NCI-H446 treated with DMSO at 0.1 percent for 48 hours (cell line): ENCODE measurements around the gene NUDT12.

Experiments used
- DNase-seq: peaks from one replicate; lab custom pipeline; 2025; lab: John Stamatoyannopoulos, UW

Gene NUDT12

GRCh38 chr5:103562453-103563157, at the start of gene NUDT12:
NUDT12 (minus strand) TSS chr5:103562789; CDS start chr5:103560248, 2,541 bp downstream.
- DNase-seq: peak; percentile 79

DNA sequence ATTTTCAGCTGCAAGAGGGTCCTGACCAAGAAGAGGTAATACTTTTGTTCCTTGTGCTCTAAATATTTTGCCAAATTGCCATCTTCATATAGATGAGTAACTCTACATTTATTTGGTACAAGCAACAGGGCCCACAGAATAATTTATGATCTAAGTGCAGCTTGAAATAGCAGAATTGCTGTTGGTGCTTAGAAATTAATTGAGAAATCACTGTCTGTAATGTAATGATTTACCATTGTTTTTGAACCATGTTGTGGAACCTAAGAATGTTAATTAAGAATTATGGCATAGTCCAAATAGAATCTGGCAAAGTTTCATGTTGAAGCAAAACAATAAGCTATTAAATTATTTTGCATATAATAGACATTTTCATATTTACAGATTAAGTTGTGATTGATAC, 44.8 kb upstream of the NUDT12 start:
- no peak for DNase-seq

DNA sequence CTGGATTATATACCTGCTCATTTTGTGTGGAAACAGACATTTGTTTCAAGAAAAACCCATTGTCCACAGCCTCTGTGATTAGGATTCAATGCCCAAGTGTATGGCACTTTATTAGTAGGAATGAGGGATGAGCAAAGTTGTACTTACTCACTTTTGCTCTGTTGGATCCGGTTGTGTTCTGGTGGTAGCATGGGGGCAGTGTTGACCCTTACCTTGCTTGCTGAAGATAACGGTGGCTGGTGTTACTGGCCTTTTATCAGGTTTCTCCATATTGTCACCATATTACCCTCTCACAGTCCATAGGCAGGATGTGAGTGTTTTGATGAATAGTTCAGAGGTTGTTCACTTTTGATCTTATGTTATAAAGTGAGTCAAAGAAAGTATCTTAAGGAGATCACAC, 42.7 kb upstream of the NUDT12 start:
- no peak for DNase-seq

- DNase-seq: no peak
Measured at GRCh38 chr5:103602438-103602837, 39.8 kb upstream of the NUDT12 start.

DNA sequence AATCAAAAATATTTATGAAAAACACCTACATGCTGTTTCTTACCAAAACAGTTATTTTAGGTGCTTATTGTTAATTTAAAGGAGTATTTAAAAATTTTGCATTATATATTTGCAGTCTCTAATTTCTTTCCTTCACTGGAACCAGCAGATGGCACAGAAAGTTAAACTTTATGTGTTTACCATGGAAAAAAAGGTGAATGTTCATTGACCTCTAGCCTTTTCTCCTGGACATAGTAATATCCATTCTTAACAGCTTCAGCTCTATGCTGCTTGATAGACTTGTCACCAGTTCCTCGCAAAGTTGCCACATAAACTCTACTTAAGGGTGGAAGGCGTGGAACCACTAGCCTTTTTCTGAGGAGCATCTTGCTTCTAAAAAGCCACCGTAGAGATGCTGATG, 38.7 kb upstream of the NUDT12 start:
- DNase-seq: no peak

DNA sequence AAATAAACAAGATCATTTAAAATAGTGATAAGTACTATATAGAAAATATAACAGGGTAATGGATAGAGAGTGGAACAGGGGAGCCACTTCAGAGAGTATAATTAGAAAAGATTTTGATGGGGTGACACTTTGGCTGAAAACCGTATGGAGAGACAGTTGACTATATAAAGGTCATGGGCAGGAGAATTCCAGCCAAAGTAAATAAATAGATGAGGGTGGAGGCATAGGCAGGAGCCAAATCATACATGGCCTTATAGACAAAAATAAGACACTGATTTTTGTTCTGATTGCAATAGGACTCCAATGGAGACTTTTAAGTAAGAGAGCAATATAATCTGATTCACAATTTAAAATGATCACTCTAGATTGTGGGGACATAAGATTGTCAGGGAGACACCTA, 37.5 kb upstream of the NUDT12 start:
- DNase-seq: no peak

GRCh38 chr5:103598997-103599566, 36.5 kb upstream of the NUDT12 start:
- no peak for DNase-seq

GRCh38 chr5:103590221-103590620, 27.6 kb upstream of the NUDT12 start:
- no peak for DNase-seq

DNA sequence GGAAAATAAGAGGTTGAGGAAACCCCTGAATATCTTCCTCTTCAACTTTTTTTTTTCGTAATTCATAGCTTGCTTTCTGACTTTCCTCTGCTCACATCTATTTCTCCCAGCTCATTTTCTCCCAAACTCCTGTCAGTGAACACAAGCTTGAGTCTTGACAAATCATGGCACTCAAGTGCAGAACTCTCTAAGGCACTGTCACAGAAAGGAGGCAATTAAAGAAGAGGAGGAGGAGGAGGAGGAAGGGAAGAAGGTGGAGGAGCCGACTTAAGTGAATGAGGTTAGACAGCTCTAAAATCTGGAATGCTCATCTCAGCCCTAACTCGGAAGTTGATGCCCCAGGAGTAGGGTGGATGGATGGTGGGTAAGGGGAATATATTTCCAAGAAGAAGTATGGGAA, 27.2 kb upstream of the NUDT12 start:
- DNase-seq: no peak

DNA sequence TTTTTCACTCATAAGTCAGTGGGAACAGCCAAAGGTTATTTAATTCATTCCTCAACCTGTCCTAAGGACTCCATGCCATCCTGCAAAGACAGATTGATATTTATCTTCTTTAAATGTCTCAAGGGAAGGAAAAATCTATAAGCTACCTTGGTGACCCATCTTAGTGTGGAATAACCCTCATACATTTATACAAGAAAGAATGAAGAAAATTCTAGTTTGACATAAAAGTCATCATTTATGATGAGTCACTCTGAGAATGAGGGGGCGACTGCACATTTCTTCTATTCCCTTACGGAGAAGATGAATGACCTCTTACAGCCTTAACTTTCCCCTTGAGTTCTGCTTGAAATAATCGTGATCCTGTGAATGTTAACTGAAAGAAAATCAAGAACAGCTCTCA, 26.8 kb upstream of the NUDT12 start:
- DNase-seq: no peak

DNA sequence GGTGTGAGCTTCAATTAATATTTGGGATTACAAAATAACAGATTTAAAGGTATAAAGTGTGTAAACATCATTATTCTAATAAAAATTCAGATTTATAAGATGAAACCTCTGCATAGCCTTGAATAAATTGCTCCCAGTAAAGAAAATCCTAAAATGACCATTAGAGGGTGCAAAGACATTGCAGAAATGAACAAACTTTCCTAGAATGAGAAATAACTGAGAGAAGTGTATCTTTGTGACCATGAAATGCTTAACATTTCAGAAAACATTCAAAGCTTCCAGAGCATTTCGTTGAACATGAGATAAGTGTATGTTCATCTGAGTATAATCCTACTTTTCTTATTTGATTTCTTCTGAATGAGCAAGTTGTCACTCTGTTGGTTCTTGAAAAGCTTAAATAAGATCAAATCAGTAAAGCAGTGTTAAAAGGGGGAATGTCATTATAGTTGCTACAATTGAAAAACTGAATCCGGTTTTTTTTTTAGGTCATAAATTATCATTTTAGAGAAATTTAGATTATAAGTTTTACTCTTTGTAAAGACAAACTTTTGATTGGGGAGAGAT, 24.7 kb upstream of the NUDT12 start:
- DNase-seq: peak; percentile 15

- peak; percentile 10 for DNase-seq
Measured at GRCh38 chr5:103582364-103582763, 19.8 kb upstream of the NUDT12 start.

DNA sequence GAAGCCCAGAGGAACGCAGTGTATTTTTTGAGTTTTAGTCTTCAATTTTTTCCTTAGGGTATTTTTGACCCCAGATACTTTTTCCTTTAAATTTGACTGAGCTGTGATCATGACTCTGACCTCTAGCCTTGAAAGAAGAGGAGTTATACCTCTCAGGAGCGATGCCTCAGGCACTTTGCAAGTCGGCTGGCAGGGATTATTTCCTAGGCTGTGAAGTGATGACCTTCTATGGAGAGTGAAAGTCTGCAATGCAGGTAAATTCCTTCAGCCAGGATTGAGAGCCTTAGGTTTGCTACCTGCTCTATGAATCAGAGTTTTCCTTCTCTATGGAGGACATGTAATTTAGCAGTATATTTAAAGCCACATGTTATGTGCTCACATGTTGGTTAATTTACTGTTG, 10.8 kb upstream of the NUDT12 start:
- DNase-seq: no peak

DNA sequence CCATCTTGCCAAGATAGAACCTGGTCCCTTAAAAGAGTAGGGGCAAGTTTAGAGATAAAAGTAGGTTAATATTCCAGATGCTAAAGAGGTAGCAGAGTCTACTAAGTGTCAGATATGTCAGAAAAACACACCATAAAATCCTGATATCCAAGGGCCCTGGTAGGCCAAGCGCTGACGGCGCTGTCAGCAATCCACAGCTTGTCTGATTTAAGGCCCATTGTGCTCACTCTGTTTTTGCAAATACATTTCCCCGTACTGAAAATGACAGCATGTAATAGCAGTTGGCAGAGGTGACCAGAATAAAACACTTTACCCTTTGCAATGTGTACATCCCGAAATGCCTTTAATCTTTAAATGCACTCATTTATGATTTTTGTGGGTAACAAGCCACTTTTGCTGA, 9.9 kb upstream of the NUDT12 start:
- DNase-seq: no peak

DNA sequence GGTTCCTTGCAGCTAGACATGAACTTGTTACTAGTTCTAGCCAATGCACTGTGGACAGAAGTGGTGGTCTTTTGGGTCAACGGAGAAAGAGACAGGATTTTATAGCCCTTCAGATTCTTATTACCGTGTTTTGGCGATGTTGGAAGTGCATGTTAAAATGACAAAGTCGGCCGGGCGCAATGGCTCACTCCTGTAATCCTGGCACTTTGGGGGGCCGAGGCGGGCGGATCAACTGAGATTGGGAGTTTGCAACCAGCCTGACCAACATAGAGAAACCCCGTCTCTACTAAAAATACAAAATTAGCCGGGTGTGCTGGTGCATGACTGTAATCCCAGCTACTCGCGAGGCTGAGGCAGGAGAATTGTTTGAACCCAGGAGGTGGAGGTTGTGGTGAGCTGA, 9.1 kb upstream of the NUDT12 start:
- DNase-seq: no peak

DNA sequence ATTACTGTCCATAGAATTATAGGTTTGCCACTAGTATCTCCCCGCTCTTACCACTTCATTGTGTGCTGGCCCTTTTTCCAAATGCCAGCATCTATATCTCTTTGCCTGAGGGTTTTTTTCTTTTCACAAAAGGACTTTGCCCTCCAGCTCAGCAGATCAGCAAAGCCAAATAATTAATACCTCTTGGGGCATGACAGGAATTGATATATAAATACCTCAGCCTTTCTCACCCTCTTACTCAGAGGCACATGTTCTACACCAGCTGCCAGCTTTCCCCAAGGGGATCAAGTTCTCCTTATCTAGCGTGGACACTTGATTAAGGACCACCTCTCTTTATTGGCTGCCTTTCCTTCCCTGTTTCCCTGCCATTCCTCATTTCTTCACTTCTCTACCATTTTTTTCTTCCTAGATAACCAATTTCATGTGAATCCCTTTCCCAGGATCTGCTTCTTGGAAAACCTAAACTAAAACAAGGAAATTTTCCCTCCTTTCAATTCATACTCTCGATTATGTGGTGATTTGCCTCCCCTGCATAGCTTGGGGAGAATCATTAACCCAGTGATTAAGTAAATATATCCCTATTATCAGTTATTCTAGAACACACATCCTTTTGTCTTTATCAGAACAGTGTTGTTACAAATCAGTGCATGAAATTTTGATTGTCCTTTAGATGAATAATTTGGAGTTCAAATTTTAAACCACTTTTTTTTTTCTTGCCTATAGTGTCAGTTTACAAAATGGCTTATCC, 6.9 kb upstream of the NUDT12 start:
- DNase-seq: no peak

DNA sequence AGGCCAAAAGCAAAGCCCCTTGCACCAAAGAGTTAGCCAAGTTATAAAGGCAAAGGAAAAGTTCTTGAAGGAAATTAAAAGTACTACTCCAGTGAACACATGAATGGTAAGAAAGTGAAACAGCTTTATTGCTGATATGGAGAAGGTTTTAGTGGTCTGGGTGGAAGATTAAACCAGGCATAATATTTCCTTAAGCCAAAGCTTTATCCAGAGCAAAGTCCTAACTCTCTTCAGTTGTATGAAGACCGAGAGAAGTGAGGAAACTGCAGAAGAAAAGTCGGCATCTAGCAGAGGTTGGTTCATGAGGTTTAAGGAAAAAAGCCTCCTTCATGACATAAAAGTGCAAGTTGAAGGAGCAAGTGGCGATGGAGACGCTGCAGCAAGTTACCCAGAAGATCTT, 3.1 kb upstream of the NUDT12 start:
- DNase-seq: no peak

DNA sequence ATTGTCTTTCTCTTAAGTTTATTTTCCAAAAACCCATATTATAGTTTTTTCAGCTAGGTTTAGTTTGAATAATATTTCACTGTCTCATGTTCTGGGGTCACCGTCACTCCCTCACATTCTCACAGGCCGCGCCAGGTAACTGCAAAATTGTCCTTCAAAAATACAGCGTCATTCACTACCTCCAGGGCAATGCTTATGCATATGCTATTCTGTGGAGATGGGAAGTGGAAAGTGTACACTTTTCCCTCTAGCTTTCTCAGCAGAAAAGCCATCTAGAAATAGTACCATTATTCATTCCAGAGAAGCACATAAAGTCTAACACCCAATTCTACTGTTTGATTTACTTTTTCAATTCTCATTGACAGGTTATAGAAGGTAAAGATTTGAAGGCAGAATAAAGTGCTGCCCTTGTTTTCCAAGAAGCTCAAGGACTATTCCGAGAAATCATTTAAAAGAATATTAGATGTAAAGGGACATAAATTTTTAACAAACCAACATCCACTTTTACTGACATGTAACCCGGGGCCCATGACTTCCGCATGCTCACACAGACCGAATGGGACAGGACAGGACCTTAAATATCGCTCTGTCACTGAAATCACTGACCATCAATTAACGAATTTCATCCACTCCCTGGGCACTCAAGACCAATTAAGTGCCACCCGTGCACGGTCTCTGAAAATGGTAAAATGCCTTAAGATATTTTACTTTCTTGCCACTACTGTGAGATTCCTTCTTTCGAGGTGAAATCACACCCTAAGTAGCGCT, 720 bp downstream of the NUDT12 start:
- DNase-seq: no peak

DNA sequence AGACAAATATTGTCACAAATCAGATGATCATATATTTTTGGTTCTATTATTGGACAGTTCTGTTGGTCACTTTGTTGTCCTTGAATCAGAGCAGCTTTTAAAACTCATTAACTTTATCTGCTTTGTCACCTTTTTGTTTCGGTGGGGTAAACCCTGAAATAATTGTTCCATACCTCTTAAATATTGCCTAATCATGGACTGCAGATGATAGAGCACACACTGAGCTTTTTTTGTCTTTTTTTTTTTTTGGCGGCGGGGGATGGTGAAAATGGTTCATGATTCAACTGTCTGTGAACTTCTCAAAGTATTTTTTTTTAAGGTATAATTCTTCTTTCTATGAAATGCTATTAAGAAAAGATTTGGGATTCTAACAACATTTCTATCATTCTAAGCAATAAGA, 1.8 kb downstream of the NUDT12 start:
- no peak for DNase-seq

DNA sequence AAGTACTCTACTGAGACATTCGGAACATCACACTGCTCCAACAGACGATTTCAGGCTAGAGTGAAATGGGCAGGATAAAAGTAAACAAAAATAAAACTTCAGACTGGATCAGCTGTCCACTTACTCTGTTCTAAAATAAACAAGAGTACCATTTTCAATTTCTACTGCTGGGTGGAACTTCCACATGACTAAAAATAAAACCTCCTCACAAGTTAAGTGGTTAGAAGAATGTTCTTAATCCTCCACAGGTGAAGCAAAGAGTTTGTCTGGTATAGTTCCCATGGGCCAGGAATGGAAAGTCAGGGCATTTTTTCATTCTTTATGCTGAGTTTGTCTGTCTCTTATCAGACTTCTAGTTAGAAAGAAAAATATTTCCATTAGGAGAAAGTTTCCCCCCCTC, 15.7 kb downstream of the NUDT12 start:
- DNase-seq: no peak

- DNase-seq: no peak
Measured at GRCh38 chr5:103542441-103542840, 20.1 kb downstream of the NUDT12 start.

- DNase-seq: no peak
Measured at GRCh38 chr5:103541569-103541968, 21.0 kb downstream of the NUDT12 start.
